ENCODE measurements around the gene ZBTB8A. TPM values are rescaled to one million over a fixed set of nuclear protein-coding genes. Genes with fewer than 3 reads are reported as not detected.

ZBTB8A gene
- total and polyA plus RNA-seq, 2 of the 13 experiments (the other 11 are each of a cell fraction or from before 2014, with no cell fraction given) = 1.3 to 3.7 TPM

DNA sequence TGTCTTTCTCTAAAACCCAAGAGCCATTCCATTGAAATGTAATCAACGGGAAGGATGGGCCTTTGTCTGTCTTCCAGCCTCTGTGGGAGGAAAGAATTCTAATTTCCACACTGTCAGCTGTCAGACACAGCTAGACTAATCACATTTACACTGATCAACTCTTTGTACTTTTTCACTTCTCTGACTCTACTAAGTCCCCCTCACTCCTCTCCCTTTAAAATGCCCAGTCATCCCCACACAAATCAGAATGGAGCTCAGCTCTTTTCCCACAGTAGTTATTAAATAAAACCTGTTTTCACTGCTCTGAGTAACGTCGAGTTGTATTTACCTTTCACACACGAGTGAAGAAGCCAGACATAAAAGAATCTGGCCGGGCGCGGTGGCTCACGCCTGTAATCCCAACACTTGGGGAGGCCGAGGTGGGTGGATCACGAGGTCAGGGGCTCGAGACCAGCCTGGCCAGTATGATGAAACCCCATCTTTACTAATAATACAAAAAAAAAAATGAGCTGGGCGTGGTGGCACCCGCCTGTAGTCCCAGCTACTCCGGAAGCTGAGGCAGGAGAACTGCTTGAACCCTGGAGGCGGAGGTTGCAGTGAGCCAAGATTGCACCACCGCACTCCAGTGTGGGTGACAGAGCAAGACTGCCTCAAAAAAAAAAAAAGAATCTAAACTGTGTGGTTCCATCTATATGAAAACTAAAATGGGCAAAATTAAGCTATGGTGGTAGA, 97.9 kb downstream of the ZBTB8A start:
- H2AFZ ChIP-seq (ENCODE audit: low read length) = no peak overlapping the region
- in situ Hi-C loops (cut with HindIII; ENCODE audit: extremely low pct_ligation_motif_present, low pct_unique_long_range_greater_than_20kb) = no loop called here
- H4K20me1 ChIP-seq (ENCODE audit: insufficient read depth, low read length) = no peaks in the 10 kb centered on the region
- CTCF ChIA-PET (ENCODE audit: low intra/inter-chr PET ratio, low total read pairs) = no interaction called here
- no peak overlapping the region for H3K4me2 ChIP-seq (ENCODE audit: low read depth, low read length)
- FAIRE-seq = no peak
- H3K79me2 ChIP-seq (ENCODE audit: insufficient read depth, low read length) = peaks cover 25% of the 10 kb centered on the region
- H3K27ac ChIP-seq (ENCODE audit: extremely low read length, insufficient read depth, low read length) = no peak overlapping the region
- intact Hi-C loops (cut with micrococcal nuclease; ENCODE audit: unreplicated experiment) = no loop called here
- no peak overlapping the region for H3K4me3 ChIP-seq (replicated peaks in 1 of 3; ENCODE audit: insufficient read depth in 1 of 3, low read depth in 2 of 3, low read length in 3 of 3)
- no peaks in the 10 kb centered on the region for H3K9me3 ChIP-seq (ENCODE audit: low read length)
- DNase-seq (ENCODE audit: low spot score) = no peak
- POLR2A ChIA-PET = no interaction called here
- no peak overlapping the region for H3K9ac ChIP-seq (ENCODE audit: insufficient read depth, low read depth, low read length)
- no TSS peak for BruUV-seq (replicated peaks)
- H3K36me3 ChIP-seq (replicated peaks in 1 of 2; ENCODE audit: control insufficient read depth in 1 of 2, insufficient read depth in 2 of 2, low read length in 2 of 2) = peaks cover 2 to 21% of the 10 kb centered on the region in 2 experiments; a peak in 3 of 5 replicates
- H3K27me3 ChIP-seq (ENCODE audit: control insufficient read depth in 1 of 2, insufficient read depth in 2 of 2, low read length in 2 of 2) = no peaks in the 10 kb centered on the region
- TF ChIP-seq DMTF1 (CRISPR knock-in tag; IDR thresholded peaks at IDR 0.05) (no peak), PPARG (CRISPR knock-in tag; conservative IDR thresholded peaks at IDR 0.05) (no peak), ZNF10 (CRISPR knock-in tag; IDR thresholded peaks at IDR 0.05; ENCODE audit: borderline replicate concordance, low read depth) (no peak), ZFP91 (CRISPR knock-in tag; IDR thresholded peaks at IDR 0.05; ENCODE audit: borderline replicate concordance) (no peak), NFE2L2 (IDR thresholded peaks at IDR 0.05; ENCODE audit: low read length) (peak; percentile 32; the same call in 1 of the 2 replicates), CEBPG (CRISPR knock-in tag; IDR thresholded peaks at IDR 0.05) (no peak), CHD4 (IDR thresholded peaks at IDR 0.05; ENCODE audit: borderline replicate concordance, low read length) (no peak)
- TF ChIP-seq, protein P1, sequence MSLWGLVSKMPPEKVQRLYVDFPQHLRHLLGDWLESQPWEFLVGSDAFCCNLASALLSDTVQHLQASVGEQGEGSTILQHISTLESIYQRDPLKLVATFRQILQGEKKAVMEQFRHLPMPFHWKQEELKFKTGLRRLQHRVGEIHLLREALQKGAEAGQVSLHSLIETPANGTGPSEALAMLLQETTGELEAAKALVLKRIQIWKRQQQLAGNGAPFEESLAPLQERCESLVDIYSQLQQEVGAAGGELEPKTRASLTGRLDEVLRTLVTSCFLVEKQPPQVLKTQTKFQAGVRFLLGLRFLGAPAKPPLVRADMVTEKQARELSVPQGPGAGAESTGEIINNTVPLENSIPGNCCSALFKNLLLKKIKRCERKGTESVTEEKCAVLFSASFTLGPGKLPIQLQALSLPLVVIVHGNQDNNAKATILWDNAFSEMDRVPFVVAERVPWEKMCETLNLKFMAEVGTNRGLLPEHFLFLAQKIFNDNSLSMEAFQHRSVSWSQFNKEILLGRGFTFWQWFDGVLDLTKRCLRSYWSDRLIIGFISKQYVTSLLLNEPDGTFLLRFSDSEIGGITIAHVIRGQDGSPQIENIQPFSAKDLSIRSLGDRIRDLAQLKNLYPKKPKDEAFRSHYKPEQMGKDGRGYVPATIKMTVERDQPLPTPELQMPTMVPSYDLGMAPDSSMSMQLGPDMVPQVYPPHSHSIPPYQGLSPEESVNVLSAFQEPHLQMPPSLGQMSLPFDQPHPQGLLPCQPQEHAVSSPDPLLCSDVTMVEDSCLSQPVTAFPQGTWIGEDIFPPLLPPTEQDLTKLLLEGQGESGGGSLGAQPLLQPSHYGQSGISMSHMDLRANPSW (CRISPR knock-in tag; IDR thresholded peaks at IDR 0.05; ENCODE audit: borderline replicate concordance) = no peak
- H3K4me1 ChIP-seq (ENCODE audit: insufficient read depth, low read length) = no peaks in the 10 kb centered on the region
- no peak for ATAC-seq
- 92% methylated on average over 16 of the region's 16 CpGs for WGBS (ENCODE audit: low lambda C conversion rate)

Data from HepG2 (cell line).